Hematopoietic multipotent progenitor cell treated with erythropoietin and hydrocortisone succinate and interleukin-3 and kit ligand, for 8 days (in vitro differentiated cells): ENCODE results near the gene EDN3.
"Not testable (repeated sequence)": the region's sequence is repeated elsewhere in the genome, so short reads cannot be mapped to it uniquely, and the experiment has no call there.

Experiments used
- DNase-seq: peaks from one replicate; pipeline ENCODE4 v3.0.0-alpha.2; 2015

Gene EDN3

DNA sequence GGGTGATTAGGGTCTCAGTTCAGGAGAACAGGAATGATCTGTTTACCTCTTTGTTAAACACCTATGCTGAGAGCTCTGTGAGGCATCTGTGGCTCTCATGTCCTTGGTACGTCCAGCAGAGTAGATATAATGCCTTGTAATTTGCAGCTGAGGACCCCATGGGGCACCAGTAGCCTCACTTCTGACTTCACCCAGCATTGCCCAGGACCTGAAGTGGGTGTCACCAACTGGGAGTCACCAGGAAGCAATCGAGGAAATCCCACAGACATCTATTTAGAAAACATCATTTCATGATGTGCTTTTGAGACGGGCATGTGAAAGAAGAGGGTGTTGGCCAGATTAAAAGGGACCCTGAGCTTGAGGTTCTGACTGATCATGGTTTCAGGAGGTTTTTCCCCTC is 8.8 kb downstream of the EDN3 start:
- no peak for DNase-seq

DNA sequence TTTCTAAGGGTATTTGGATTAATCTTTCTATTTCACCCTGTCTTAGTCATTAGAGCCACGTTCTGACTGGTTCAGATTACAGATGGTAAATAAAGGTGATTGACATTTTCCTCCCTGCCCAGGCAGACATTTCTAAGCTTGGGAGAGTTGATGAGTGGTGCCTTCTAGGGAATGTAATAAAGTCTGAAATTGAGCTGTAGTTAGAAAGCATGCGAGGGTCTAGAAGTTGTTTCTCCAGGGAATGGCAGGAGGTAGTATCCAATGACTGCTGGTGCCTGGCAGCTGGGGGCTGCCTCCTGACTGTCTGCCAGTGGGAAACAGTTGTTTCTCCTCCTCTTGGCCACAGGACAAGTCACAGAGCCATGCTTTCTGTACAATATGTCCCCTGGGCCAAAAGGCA is 14.6 kb downstream of the EDN3 start:
- DNase-seq = no peak

GRCh38 chr20:59316911-59317731 is 16.7 kb downstream of the EDN3 start:
- no peak for DNase-seq

DNA sequence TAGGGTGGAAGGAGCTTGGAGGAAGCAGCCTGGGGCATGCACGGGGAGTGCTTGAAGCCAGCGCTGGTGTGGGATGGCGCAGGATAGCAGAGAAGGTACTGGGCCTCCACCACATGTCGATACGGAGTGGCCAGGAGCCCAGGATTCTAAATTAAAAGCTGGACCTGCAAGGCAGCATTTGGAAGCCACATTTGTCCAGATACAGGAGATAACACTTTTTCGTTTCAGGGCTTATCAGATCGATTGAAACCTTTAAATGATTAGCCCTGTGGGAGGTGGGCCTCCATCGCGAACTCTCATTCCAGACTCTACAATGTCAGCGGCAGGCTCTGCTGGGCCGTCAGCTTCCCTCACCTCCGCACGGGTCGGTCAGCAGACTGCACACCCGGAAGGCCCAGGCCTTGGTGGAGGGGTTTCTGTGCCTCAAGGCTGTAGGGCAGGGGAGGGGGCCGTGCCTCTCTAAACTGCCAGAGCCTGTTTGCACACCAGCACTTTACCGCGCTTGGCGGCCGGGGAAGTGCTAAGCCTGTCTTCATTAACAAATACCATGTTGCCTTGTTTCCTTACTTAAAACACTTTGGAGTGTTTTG is 17.9 kb downstream of the EDN3 start:
- DNase-seq = no peak

DNA sequence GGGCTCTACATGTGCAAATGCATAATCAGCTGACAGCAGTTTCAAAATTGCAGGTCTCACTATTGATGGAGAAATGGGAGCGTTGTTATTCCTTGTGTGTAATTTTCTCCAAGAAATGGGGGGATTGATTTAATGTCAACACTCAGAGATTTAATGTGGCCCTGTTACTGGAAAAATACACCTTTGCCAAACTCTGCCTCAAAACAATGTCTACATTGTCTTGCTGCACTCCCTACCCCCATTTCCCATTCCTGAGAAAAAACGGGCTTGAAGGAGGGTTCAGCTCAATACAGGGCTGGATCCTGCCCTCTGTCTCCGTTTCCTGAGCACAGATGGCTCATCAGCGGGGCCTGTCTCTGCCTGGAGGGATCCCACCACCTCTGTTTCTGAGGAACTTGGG is 18.4 kb downstream of the EDN3 start:
- DNase-seq = no peak

DNA sequence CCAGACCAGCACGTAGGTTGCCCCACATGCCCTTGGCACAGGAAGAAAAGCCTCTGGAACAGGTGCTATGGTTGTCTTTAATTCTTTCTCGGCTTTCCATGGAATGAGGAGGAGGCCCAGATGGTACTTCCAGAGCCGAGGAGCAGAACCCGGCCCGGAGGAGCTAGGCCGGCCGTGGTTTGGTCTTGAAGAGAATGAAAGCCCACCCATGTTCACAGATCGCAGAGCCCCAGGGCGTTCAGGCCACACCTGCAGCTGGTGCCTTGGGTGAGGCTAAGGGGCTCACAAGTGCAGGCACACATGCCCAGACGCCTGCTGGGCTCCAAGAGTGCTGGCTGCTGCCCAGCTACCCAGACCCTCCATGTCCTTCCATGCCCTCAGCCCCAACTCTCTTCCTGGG is 20.0 kb downstream of the EDN3 start:
- DNase-seq = no peak

DNA sequence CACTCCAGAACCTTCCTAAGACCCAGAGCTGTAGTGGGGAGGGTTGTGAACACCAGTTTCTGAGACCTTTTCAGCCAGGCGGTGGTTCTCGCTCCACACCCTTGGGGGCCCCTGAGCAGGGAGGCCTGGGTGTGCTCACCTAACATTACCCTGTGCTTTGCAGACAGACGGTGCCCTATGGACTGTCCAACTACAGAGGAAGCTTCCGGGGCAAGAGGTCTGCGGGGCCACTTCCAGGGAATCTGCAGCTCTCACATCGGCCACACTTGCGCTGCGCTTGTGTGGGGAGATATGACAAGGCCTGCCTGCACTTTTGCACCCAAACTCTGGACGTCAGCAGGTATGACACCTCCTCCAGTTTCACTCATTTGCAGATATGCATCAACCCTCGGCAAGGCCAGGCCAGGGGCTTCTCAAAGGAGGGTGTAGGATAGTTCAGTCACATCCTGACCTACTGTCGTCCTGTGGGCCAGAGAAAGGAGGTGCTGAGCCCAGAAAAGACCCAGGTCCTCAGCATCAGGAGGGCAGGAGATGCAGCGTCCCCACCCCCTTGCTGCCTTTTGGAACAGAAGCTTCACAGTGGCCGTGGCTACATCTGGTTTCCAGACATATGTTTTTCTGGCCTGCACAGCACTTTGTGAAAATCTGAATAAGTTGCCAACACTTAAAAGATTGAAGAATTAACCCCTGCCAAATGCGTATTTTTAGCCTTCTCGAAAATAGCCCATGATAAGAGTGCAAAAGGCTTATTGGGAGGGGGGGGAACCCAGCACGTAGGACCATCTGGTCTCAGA is 20.6 kb downstream of the EDN3 start:
- DNase-seq = no peak

DNA sequence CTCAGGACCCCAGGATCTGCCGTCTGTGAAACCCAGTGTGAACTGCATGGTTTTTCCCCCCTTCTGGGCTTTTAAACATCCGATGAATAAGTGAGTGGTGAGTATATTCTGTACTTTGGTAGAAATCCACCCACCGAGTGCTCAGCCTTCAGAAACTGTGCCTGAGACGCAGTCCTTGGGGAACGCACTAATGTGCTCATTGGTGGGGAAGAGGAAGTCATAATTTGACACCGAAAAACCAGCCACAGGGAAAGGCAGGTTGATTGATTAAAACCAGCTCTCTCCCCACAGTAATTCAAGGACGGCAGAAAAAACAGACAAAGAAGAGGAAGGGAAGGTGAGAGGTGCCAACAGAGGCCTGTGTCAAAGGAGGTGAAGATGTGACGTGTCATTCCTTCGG is 21.7 kb downstream of the EDN3 start:
- DNase-seq = no peak

DNA sequence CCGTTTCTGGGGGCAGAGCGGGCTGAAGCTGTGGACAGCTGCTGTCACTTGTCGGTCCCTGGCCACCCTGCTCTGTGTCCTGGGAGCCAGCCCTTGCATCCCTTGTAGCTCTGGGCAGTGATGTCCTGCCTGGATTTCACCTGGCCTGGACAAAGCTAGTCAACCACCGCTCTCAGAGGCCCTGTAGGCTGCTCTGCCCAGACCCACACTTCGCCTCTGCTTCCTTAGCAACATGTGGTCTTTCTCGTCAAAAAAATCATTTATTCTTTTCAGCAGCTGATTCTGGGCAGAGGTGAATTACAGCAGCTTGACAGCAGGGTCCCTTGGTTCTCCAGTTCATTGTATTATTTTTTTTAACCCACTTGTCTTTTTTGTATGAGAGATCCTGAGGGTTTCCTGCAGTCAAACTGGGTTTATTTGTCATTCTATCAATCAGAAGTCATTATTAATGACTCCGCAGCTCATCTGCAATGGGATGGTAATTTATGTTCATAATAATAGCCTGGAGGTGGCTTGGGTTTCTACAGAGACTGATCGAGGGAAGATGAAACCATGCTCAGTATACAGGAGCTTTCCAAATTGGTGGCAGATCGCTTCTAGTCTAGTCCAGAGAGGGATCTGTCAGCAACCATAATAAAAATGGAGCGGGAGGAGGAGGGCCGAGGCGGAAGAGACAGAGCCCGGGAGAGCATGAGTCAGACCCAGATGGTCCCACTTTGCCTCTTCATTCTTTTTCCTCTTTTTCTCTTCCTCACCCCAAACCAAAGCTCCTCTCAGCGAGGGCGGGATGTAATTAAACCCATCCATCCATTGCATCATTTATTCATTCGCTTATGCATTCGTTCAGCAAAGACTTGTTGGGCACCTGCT is 22.4 kb downstream of the EDN3 start:
- DNase-seq = no peak

- DNase-seq = no peak
Observed at GRCh38 chr20:59323731-59324130, 23.3 kb downstream of the EDN3 start.

DNA sequence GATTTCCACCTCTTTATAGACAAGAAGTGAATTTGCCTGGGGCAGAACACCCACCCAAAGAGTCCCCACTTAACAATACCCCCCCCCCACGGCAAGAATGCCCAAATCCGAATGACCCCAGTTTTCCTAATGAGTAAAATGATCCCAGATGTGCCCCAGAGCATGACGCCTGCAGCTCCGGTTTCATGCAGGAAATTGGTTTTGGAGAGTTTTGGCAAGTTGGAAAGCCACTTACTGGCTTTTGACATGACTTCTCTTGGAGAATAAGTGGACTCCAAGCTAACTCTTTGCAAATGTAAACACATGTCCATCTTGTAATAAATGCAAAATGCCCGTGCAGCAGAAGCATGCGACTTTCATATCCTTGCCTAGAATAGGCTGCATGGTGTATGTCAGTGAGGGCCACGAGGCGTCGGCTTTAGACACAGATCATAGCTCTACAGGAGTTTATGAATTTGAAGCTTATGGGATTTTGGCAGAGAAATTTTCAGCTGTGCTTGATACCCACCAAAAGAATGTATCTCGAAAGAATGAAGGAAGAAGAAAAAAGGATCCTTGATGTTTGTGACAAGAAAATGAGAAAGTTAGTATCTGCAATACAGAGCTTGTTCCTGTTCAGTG is 24.2 kb downstream of the EDN3 start:
- DNase-seq = no peak

- DNase-seq = no peak
Observed at GRCh38 chr20:59325142-59325523, 24.7 kb downstream of the EDN3 start.

GRCh38 chr20:59326188-59326587 is 25.8 kb downstream of the EDN3 start:
- no peak for DNase-seq

GRCh38 chr20:59328071-59328470 is 27.7 kb downstream of the EDN3 start:
- DNase-seq = no peak

- no peak for DNase-seq
Observed at GRCh38 chr20:59331721-59332329, 31.4 kb downstream of the EDN3 start.

DNA sequence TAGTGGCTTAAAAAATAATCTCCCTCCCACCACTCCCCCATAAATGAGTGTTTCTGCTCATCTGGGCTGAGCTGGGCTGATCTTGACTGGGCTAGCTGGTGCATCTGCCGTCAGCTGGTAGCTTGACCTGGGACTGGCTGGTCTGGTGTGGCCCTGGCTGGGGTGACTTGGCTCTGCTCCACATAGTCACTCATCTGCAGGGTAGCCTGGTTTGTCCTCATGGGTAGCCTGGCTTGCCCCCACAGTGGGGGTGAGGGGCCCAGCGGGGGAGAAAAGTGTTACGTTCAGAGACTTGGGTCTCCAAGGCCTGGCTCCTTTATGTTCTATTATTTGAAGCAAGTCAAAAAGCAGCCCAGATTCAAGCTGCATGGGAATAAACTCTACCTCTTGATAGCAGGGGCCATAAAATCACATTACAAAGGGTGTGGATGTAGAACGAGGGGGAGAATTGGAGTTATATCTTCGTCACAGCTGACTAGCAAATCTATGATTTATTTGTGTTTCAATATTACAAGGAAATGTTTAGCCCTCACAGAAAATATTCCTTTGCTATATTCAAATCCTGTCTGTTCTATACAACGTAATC is 32.9 kb downstream of the EDN3 start:
- DNase-seq = no peak

GRCh38 chr20:59333951-59334350 is 33.5 kb downstream of the EDN3 start:
- no peak for DNase-seq

- no peak for DNase-seq
Observed at GRCh38 chr20:59334651-59335300, 34.4 kb downstream of the EDN3 start.

DNA sequence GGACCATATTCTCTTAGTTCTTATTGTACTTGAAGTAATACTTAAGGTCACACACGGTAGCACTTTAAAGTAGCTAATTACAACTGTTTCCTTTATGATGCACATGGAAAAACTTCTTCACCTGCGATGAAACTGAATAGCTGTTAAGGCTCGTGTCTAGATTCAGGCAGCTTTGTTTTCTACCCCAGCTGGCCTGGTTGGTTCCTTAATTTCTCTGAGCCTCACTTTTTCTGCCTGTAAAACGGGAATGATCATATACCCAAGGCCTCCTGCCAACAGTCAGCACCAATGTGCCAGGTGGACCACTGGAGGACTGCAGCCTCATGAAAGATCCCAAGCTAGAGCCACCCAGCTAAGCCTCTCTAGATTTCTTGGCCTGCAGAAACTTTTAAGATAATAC is 35.0 kb downstream of the EDN3 start:
- DNase-seq = no peak

GRCh38 chr20:59336540-59336939 is 36.1 kb downstream of the EDN3 start:
- no peak for DNase-seq

- DNase-seq = not testable (repeated sequence)
Observed at GRCh38 chr20:59338444-59338843, 38.0 kb downstream of the EDN3 start.
